Measurements from ENCODE around the gene E2F6. TPM values are rescaled to one million over a fixed set of nuclear protein-coding genes. Genes with fewer than 3 reads are reported as not detected.

The E2F6 gene
- total RNA-seq, 1 donor from 2014 or later = 22.1 TPM

GRCh38 chr2:11422491-11422865 is 43.5 kb downstream of the E2F6 start:
- Histone ChIP-seq H3K4me2 (ENCODE audit: low read length) (no peak overlapping the region), H3K4me1 (ENCODE audit: insufficient read depth, low read length) (no peaks in the 10 kb centered on the region), H2AFZ (ENCODE audit: low read depth, low read length) (no peak overlapping the region), H3K79me2 (ENCODE audit: insufficient read depth, low read length) (no peaks in the 10 kb centered on the region), H4K20me1 (ENCODE audit: insufficient read depth, low read length) (no peaks in the 10 kb centered on the region), H3K4me3 (ENCODE audit: insufficient read depth, low read depth, low read length) (no peak overlapping the region), H3K27ac (ENCODE audit: low read depth, low read length) (no peak overlapping the region), H3K9ac (ENCODE audit: low read length) (no peak overlapping the region), H3K36me3 (ENCODE audit: insufficient read depth, low read length) (no peaks in the 10 kb centered on the region), H3K9me3 (ENCODE audit: insufficient read depth, low read depth, low read length) (peaks cover 11% of the 10 kb centered on the region), H3K27me3 (ENCODE audit: insufficient read depth, low read length) (no peaks in the 10 kb centered on the region)
- Mint-ChIP-seq H3K36me3 (ENCODE audit: low read depth, unreplicated experiment) (peaks cover 5% of the 10 kb centered on the region), H3K27me3 (ENCODE audit: low read depth, unreplicated experiment) (no peaks in the 10 kb centered on the region), H3K4me1 (ENCODE audit: low read depth, unreplicated experiment) (no peaks in the 10 kb centered on the region), H3K9me3 (ENCODE audit: unreplicated experiment) (no peaks in the 10 kb centered on the region), H3K4me3 (ENCODE audit: unreplicated experiment) (no peak overlapping the region), H3K27ac (ENCODE audit: unreplicated experiment) (no peak overlapping the region)
- FAIRE-seq (no peak), DNase-seq (ENCODE audit: low read depth) (no peak)
- TF ChIP-seq, protein P1, sequence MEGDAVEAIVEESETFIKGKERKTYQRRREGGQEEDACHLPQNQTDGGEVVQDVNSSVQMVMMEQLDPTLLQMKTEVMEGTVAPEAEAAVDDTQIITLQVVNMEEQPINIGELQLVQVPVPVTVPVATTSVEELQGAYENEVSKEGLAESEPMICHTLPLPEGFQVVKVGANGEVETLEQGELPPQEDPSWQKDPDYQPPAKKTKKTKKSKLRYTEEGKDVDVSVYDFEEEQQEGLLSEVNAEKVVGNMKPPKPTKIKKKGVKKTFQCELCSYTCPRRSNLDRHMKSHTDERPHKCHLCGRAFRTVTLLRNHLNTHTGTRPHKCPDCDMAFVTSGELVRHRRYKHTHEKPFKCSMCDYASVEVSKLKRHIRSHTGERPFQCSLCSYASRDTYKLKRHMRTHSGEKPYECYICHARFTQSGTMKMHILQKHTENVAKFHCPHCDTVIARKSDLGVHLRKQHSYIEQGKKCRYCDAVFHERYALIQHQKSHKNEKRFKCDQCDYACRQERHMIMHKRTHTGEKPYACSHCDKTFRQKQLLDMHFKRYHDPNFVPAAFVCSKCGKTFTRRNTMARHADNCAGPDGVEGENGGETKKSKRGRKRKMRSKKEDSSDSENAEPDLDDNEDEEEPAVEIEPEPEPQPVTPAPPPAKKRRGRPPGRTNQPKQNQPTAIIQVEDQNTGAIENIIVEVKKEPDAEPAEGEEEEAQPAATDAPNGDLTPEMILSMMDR (IDR thresholded peaks at IDR 0.05; ENCODE audit: insufficient read depth, low read depth, low read length) = no peak
- TF ChIP-seq EZH2 (IDR thresholded peaks at IDR 0.05; ENCODE audit: insufficient read depth, low read length) = no peak

DNA sequence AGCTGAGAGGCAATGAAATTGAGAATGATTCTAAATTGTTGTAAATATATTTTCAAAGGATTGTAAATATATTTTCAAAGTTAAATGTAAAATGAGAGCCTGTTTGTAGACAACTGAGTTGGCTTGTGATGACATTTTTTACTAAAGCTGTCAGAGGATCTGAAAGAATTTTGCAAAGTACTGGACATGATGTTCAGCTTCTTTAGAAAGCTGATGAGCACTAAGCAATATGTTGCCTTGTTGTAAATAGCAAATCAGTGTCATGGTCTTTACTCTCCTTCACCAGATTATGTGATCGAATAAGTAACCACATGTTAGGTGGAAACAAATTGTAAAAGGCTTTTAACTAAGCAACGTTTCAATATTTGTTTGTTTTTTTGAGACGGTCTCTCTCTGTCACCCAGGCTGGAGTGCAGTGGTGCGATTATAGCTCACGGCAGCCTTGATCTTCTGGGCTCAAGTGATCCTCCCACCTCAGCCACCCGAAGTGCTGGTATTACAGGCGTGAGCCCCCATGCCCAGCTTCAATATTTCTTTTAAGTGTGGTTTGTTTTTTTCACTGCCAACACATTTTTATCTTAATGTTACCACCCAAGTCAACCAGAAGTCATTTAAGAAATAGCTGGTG is 44.0 kb downstream of the E2F6 start:
- Histone ChIP-seq H2AFZ (ENCODE audit: low read depth, low read length) (no peak overlapping the region), H3K4me2 (ENCODE audit: low read length) (no peak overlapping the region), H3K36me3 (ENCODE audit: insufficient read depth, low read length) (no peaks in the 10 kb centered on the region), H3K79me2 (ENCODE audit: insufficient read depth, low read length) (no peaks in the 10 kb centered on the region), H3K4me1 (ENCODE audit: insufficient read depth, low read length) (no peaks in the 10 kb centered on the region), H3K27me3 (ENCODE audit: insufficient read depth, low read length) (no peaks in the 10 kb centered on the region), H3K9me3 (ENCODE audit: insufficient read depth, low read depth, low read length) (peaks cover 11% of the 10 kb centered on the region), H3K4me3 (ENCODE audit: insufficient read depth, low read depth, low read length) (no peak overlapping the region), H4K20me1 (ENCODE audit: insufficient read depth, low read length) (no peaks in the 10 kb centered on the region), H3K27ac (ENCODE audit: low read depth, low read length) (no peak overlapping the region), H3K9ac (ENCODE audit: low read length) (no peak overlapping the region)
- no peaks in the 10 kb centered on the region for H3K27me3 Mint-ChIP-seq (ENCODE audit: low read depth, unreplicated experiment)
- DNase-seq (ENCODE audit: low read depth) (no peak), FAIRE-seq (no peak)
- no peaks in the 10 kb centered on the region for H3K4me1 Mint-ChIP-seq (ENCODE audit: low read depth, unreplicated experiment)
- H3K4me3 Mint-ChIP-seq (ENCODE audit: unreplicated experiment) = no peak overlapping the region
- no peaks in the 10 kb centered on the region for H3K9me3 Mint-ChIP-seq (ENCODE audit: unreplicated experiment)
- TF ChIP-seq EZH2 (IDR thresholded peaks at IDR 0.05; ENCODE audit: insufficient read depth, low read length) = no peak
- TF ChIP-seq, protein P1 (IDR thresholded peaks at IDR 0.05; ENCODE audit: insufficient read depth, low read depth, low read length) = no peak
- H3K36me3 Mint-ChIP-seq (ENCODE audit: low read depth, unreplicated experiment) = peaks cover 5% of the 10 kb centered on the region
- no peak overlapping the region for H3K27ac Mint-ChIP-seq (ENCODE audit: unreplicated experiment)

- Mint-ChIP-seq H3K36me3 (ENCODE audit: low read depth, unreplicated experiment) (peaks cover 5% of the 10 kb centered on the region), H3K4me3 (ENCODE audit: unreplicated experiment) (no peak overlapping the region), H3K27me3 (ENCODE audit: low read depth, unreplicated experiment) (no peaks in the 10 kb centered on the region), H3K4me1 (ENCODE audit: low read depth, unreplicated experiment) (no peaks in the 10 kb centered on the region), H3K27ac (ENCODE audit: unreplicated experiment) (no peak overlapping the region), H3K9me3 (ENCODE audit: unreplicated experiment) (no peaks in the 10 kb centered on the region)
- FAIRE-seq (no peak), DNase-seq (ENCODE audit: low read depth) (no peak)
- H3K79me2 ChIP-seq (ENCODE audit: insufficient read depth, low read length) = no peaks in the 10 kb centered on the region
- no peak overlapping the region for H2AFZ ChIP-seq (ENCODE audit: low read depth, low read length)
- H3K9me3 ChIP-seq (ENCODE audit: insufficient read depth, low read depth, low read length) = peaks cover 11% of the 10 kb centered on the region
- H3K4me3 ChIP-seq (ENCODE audit: insufficient read depth, low read depth, low read length) = no peak overlapping the region
- no peak overlapping the region for H3K27ac ChIP-seq (ENCODE audit: low read depth, low read length)
- H3K9ac ChIP-seq (ENCODE audit: low read length) = no peak overlapping the region
- no peak overlapping the region for H3K4me2 ChIP-seq (ENCODE audit: low read length)
- no peaks in the 10 kb centered on the region for H3K4me1 ChIP-seq (ENCODE audit: insufficient read depth, low read length)
- H4K20me1 ChIP-seq (ENCODE audit: insufficient read depth, low read length) = no peaks in the 10 kb centered on the region
- no peaks in the 10 kb centered on the region for H3K27me3 ChIP-seq (ENCODE audit: insufficient read depth, low read length)
- TF ChIP-seq, protein P1 (IDR thresholded peaks at IDR 0.05; ENCODE audit: insufficient read depth, low read depth, low read length) = no peak
- TF ChIP-seq EZH2 (IDR thresholded peaks at IDR 0.05; ENCODE audit: insufficient read depth, low read length) = no peak
- no peaks in the 10 kb centered on the region for H3K36me3 ChIP-seq (ENCODE audit: insufficient read depth, low read length)
These were observed 45.3 kb downstream of the E2F6 start for GRCh38 chr2:11420671-11421070.

All from astrocyte (in vitro differentiated cells and primary cell).